A673 (cell line): Measurements from ENCODE around the gene CFAP107. TPM values are rescaled to one million over a fixed set of nuclear protein-coding genes. Genes with fewer than 3 reads are reported as not detected.
A peak's percentile ranks its signal among the peaks of the same experiment; 100 is the strongest.

Source experiments
- BruUV-seq: library from RNA; stranded (reverse); fragments of 400-500 nt; replicated peaks from 2 replicates; lab custom pipeline; 2021; lab: Mats Ljungman, UMichigan
- CTCF ChIA-PET: fragments of 300-600 bp; sonication (Branson Sonifier 250); formaldehyde crosslinking; loops from one replicate; lab custom pipeline; 2022; ENCODE audit warnings: antibody characterized with exemption; lab: Charles Lee
- POLR2A ChIA-PET: fragments of 300-600 bp; sonication (Branson Sonifier 250); formaldehyde crosslinking; loops from one replicate; lab custom pipeline; 2022; ENCODE audit warnings: antibody characterized with exemption; ENCODE audit not compliant: low non-redundant PET; lab: Charles Lee
- DNase-seq: peaks from one replicate; pipeline ENCODE4 v3.0.0-alpha.2; 2015; ENCODE audit warnings: low spot score
- H3K27ac ChIP-seq: fragments of 200-600 bp; sonication (generic); 2 replicates; pipeline ENCODE4 v1.5.1; 2016; ENCODE audit warnings: mixed run types, low read depth, mild to moderate bottlenecking, mixed read lengths, antibody characterized with exemption, low read length; ENCODE audit not compliant: poor library complexity, severe bottlenecking
- H3K27me3 ChIP-seq: fragments of 200-600 bp; sonication (generic); replicated peaks from 2 replicates; pipeline ENCODE4 v1.6.1; 2017; ENCODE audit warnings: mixed run types, low read depth, mild to moderate bottlenecking, mixed read lengths, antibody characterized with exemption, low read length; ENCODE audit not compliant: insufficient read depth, poor library complexity
- H3K36me3 ChIP-seq: fragments of 200-600 bp; sonication (generic); 2 replicates; pipeline ENCODE4 v1.6.1; 2016; ENCODE audit warnings: mixed run types, mild to moderate bottlenecking, mixed read lengths, antibody characterized with exemption, low read length; ENCODE audit not compliant: insufficient read depth, poor library complexity, severe bottlenecking
- H3K4me1 ChIP-seq: fragments of 200-600 bp; sonication (generic); 2 replicates; pipeline ENCODE4 v1.6.1; 2017; ENCODE audit warnings: mixed run types, mild to moderate bottlenecking, mixed read lengths, antibody characterized with exemption, low read length; ENCODE audit not compliant: insufficient read depth, poor library complexity, severe bottlenecking
- H3K4me3 ChIP-seq: fragments of 200-600 bp; sonication (generic); 2 replicates; pipeline ENCODE4 v1.5.1; 2016; ENCODE audit warnings: low read depth, mixed run types, mild to moderate bottlenecking, mixed read lengths, low read length; ENCODE audit not compliant: poor library complexity, severe bottlenecking
- H3K9me3 ChIP-seq: fragments of 200-600 bp; sonication (generic); 2 replicates; pipeline ENCODE4 v1.6.1; 2016; ENCODE audit warnings: mixed run types, low read depth, mild to moderate bottlenecking, mixed read lengths, antibody characterized with exemption, low read length; ENCODE audit not compliant: poor library complexity, severe bottlenecking
- EZH2 ChIP-seq: fragments of 200-600 bp; sonication (generic); IDR thresholded peaks from 2 replicates; pipeline ENCODE4 v1.6.1; 2017; ENCODE audit warnings: borderline replicate concordance, low read depth, mild to moderate bottlenecking, mixed read lengths, antibody characterized with exemption, low read length; ENCODE audit not compliant: poor library complexity, severe bottlenecking
- intact Hi-C: fragments of 100-400 bp; cut with micrococcal nuclease; formaldehyde crosslinking; loops from one replicate; pipeline ENCODE4 v1.10.0; 2022; ENCODE audit not compliant: unreplicated experiment
- total RNA-seq: library from RNA; stranded (reverse); gene quantifications from 2 replicates; pipeline ENCODE4 v1.2.3, GENCODE V29; 2021
- TF ChIP-seq, protein P1 (sequence below): fragments of 300-800, 200-600 bp; sonication (generic); conservative IDR thresholded peaks from 2 replicates; pipeline ENCODE4 v1.5.1; 2017; ENCODE audit warnings: low read depth, mild to moderate bottlenecking, antibody characterized with exemption, low read length, moderate library complexity, mixed read lengths

CFAP107 gene
- total RNA-seq, 1 experiment from 2014 or later = not detected

DNA sequence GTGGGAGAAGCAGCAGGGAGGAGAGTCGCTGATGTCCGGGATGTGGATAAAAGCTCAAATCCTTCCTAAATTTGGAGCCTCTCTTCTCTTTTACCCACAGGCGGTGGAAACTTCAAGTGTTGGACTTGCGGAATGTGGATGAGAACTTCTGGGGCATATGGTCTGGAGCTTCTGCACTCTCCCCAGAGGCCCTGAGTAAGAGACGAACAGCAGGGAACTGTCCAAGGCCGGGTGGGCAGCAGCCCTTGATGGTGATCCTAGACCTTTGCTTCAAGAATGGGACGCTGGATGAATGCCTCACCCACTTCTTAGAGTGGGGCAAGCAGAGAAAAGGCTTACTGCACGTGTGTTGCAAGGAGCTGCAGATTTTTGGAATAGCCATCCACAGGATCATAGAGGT is 29.4 kb downstream of the CFAP107 start:
- Histone ChIP-seq H3K4me3 (no peak overlapping the region), H3K27me3 (peaks cover 5% of the 10 kb centered on the region), H3K4me1 (no peaks in the 10 kb centered on the region), H3K9me3 (no peaks in the 10 kb centered on the region), H3K27ac (no peak overlapping the region), H3K36me3 (no peaks in the 10 kb centered on the region)
- no TSS peak for BruUV-seq
- no peak for TF ChIP-seq EZH2
- TF ChIP-seq, protein P1, sequence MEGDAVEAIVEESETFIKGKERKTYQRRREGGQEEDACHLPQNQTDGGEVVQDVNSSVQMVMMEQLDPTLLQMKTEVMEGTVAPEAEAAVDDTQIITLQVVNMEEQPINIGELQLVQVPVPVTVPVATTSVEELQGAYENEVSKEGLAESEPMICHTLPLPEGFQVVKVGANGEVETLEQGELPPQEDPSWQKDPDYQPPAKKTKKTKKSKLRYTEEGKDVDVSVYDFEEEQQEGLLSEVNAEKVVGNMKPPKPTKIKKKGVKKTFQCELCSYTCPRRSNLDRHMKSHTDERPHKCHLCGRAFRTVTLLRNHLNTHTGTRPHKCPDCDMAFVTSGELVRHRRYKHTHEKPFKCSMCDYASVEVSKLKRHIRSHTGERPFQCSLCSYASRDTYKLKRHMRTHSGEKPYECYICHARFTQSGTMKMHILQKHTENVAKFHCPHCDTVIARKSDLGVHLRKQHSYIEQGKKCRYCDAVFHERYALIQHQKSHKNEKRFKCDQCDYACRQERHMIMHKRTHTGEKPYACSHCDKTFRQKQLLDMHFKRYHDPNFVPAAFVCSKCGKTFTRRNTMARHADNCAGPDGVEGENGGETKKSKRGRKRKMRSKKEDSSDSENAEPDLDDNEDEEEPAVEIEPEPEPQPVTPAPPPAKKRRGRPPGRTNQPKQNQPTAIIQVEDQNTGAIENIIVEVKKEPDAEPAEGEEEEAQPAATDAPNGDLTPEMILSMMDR = no peak
- DNase-seq = peak; percentile 0
- ChIA-PET POLR2A (no interaction called here), CTCF (no interaction called here)
- intact Hi-C loops = no loop called here

DNA sequence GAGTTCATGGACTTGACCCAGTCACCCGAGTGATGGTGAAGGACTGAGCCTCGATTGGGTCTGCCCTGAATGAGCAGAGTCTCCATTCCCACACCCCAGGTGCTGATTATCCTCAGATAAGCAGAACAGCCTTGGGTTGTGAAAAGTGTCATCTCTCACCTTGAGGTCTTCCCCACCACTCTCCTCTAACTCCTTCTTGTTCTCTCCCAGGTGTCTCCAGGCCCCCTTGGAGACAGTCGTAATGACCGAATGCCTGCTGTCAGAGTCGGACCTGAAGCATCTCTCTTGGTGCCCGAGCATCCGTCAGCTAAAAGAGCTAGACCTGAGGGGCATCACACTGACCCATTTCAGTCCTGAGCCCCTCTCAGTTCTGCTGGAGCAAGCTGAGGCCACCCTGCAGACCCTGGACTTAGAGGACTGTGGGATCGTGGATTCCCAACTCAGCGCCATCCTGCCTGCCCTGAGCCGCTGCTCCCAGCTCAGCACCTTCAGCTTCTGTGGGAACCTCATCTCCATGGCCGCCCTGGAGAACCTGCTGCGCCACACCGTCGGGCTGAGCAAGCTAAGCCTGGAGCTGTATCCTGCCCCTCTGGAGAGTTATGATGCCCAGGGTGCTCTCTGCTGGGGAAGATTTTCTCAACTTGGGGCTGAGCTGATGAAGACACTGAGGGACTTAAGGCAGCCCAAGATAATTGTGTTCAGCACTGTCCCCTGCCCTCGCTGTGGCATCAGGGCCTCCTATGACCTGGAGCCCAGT is 31.0 kb downstream of the CFAP107 start:
- no peaks in the 10 kb centered on the region for H3K9me3 ChIP-seq
- H3K4me3 ChIP-seq = no peak overlapping the region
- H3K27me3 ChIP-seq = no peaks in the 10 kb centered on the region
- H3K4me1 ChIP-seq = no peaks in the 10 kb centered on the region
- POLR2A ChIA-PET = no interaction called here
- CTCF ChIA-PET = no interaction called here
- H3K36me3 ChIP-seq = no peaks in the 10 kb centered on the region
- intact Hi-C loops = no loop called here
- TF ChIP-seq EZH2 = no peak
- TF ChIP-seq, protein P1 = no peak
- peak; percentile 0 for DNase-seq
- BruUV-seq = no TSS peak
- no peak overlapping the region for H3K27ac ChIP-seq

DNA sequence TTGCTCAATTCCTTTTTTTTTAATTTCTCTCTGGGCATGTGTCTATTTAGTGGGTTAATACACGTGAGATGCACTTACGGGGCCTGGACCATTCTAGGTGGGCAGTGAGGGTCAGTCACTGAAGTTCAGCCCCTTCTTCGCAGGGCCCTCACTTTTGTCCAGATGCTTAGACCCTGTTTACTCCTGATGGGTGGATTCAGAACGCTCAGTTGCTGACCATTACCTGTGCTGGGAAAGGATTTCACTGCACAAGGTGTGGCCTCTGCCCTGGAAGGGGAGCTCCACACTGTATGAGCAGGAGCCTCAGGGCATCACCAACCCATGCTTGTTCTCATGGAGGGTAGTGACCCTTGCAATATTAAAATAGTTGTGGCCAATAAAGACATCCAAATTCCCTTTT is 32.1 kb downstream of the CFAP107 start:
- no peak for TF ChIP-seq EZH2
- TF ChIP-seq, protein P1 = no peak
- no peaks in the 10 kb centered on the region for H3K36me3 ChIP-seq
- H3K4me3 ChIP-seq = no peak overlapping the region
- DNase-seq = no peak
- H3K27ac ChIP-seq = no peak overlapping the region
- no peaks in the 10 kb centered on the region for H3K27me3 ChIP-seq
- CTCF ChIA-PET = no interaction called here
- no peaks in the 10 kb centered on the region for H3K4me1 ChIP-seq
- no TSS peak for BruUV-seq
- H3K9me3 ChIP-seq = no peaks in the 10 kb centered on the region
- POLR2A ChIA-PET = no interaction called here
- intact Hi-C loops = no loop called here
